Measurements from ENCODE around the gene PM20D1. TPM values are rescaled to one million over a fixed set of nuclear protein-coding genes. Genes with fewer than 3 reads are reported as not detected.

Gene PM20D1
- total RNA-seq, 1 donor from 2014 or later = not detected

- Mint-ChIP-seq H3K9me3 (ENCODE audit: unreplicated experiment) (no peaks in the 10 kb centered on the region), H3K4me1 (ENCODE audit: unreplicated experiment) (no peaks in the 10 kb centered on the region), H3K4me3 (ENCODE audit: unreplicated experiment) (no peak overlapping the region), H3K27me3 (ENCODE audit: unreplicated experiment) (no peaks in the 10 kb centered on the region), H3K36me3 (ENCODE audit: unreplicated experiment) (no peaks in the 10 kb centered on the region), H3K27ac (ENCODE audit: unreplicated experiment) (no peak overlapping the region)
- TF ChIP-seq CTCF (IDR thresholded peaks at IDR 0.05) = no peak
- DNase-seq (ENCODE audit: extremely low spot score, unreplicated experiment) = no peak
Observed at GRCh38 chr1:205834751-205835150, 15.2 kb downstream of the PM20D1 start.

DNA sequence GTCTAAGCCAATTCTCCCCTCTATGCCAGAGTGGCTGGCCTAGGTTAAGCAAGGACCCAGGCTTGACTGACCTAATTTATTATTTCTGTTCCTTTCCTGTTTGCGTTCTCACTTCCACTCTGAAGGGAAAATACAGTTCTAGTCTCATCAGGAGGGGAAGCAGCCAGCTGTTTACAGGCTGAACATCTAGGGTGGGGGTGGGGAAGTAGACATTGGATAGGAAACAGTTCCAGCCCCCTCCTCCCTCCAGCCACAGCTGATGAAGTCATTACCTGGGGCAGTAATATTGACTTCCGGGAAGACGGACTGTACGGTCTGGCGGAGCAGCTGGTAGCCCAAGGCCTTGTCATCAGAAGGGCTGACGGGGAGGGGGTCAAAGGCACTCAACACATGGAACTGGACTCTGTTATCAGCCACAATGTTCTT, 17.6 kb downstream of the PM20D1 start:
- H3K27ac Mint-ChIP-seq (ENCODE audit: unreplicated experiment) = no peak overlapping the region
- no peaks in the 10 kb centered on the region for H3K27me3 Mint-ChIP-seq (ENCODE audit: unreplicated experiment)
- DNase-seq (ENCODE audit: extremely low spot score, unreplicated experiment) = no peak
- no peak for TF ChIP-seq CTCF (IDR thresholded peaks at IDR 0.05)
- no peak overlapping the region for H3K4me3 Mint-ChIP-seq (ENCODE audit: unreplicated experiment)
- no peaks in the 10 kb centered on the region for H3K36me3 Mint-ChIP-seq (ENCODE audit: unreplicated experiment)
- H3K9me3 Mint-ChIP-seq (ENCODE audit: unreplicated experiment) = no peaks in the 10 kb centered on the region
- no peaks in the 10 kb centered on the region for H3K4me1 Mint-ChIP-seq (ENCODE audit: unreplicated experiment)

DNA sequence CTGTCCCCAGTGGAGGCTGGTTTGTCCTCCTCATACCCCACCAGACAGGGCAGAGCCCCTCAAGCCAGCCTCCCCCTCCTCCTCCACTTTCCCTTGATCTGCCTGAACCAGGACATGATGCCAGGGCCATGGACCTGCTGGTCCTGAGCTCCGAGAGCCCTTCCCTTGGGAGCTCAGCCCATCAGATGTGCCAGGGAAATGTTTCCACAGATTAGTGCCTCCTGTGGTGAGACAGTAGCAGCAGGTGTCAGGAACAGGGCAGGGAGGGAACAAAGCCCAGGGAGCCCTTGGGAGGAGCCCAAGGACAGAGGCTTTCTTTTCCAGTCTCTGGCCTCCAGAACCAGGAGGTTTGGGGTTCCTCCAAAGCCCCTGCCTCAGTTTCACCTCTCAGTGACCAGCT, 22.3 kb downstream of the PM20D1 start:
- no peak for TF ChIP-seq CTCF (IDR thresholded peaks at IDR 0.05)

DNA sequence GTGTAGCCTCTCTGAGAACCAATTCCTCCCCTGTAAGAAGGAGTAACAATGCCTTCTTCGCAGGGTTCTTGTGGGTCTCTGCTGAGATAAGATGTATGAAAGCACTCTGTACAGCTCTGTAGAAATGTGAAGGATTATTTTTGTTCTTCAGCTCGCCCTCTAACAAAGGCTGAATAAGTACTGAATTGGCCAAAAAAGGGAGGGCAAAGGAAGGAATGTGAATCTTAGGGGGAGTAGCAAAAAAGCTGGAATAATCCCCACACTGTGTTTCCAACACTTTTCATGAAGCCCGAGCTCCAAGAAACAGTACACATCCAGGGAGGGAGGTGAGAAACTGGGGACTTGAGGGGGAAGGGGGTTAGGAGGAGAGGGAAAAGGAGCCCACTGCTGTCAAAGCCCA, 22.9 kb downstream of the PM20D1 start:
- no peaks in the 10 kb centered on the region for H3K36me3 Mint-ChIP-seq (ENCODE audit: unreplicated experiment)
- H3K9me3 Mint-ChIP-seq (ENCODE audit: unreplicated experiment) = peaks cover 6% of the 10 kb centered on the region
- DNase-seq (ENCODE audit: extremely low spot score, unreplicated experiment) = no peak
- no peak overlapping the region for H3K4me3 Mint-ChIP-seq (ENCODE audit: unreplicated experiment)
- no peaks in the 10 kb centered on the region for H3K4me1 Mint-ChIP-seq (ENCODE audit: unreplicated experiment)
- no peak for TF ChIP-seq CTCF (IDR thresholded peaks at IDR 0.05)
- H3K27me3 Mint-ChIP-seq (ENCODE audit: unreplicated experiment) = no peaks in the 10 kb centered on the region
- H3K27ac Mint-ChIP-seq (ENCODE audit: unreplicated experiment) = no peak overlapping the region

More for the DNA sequence above, 22.3 kb downstream of the PM20D1 start:
- H3K36me3 Mint-ChIP-seq (ENCODE audit: unreplicated experiment) = no peaks in the 10 kb centered on the region
- no peaks in the 10 kb centered on the region for H3K4me1 Mint-ChIP-seq (ENCODE audit: unreplicated experiment)
- no peak overlapping the region for H3K4me3 Mint-ChIP-seq (ENCODE audit: unreplicated experiment)
- H3K27me3 Mint-ChIP-seq (ENCODE audit: unreplicated experiment) = no peaks in the 10 kb centered on the region
- DNase-seq (ENCODE audit: extremely low spot score, unreplicated experiment) = no peak
- H3K9me3 Mint-ChIP-seq (ENCODE audit: unreplicated experiment) = peaks cover 6% of the 10 kb centered on the region
- no peak overlapping the region for H3K27ac Mint-ChIP-seq (ENCODE audit: unreplicated experiment)

DNA sequence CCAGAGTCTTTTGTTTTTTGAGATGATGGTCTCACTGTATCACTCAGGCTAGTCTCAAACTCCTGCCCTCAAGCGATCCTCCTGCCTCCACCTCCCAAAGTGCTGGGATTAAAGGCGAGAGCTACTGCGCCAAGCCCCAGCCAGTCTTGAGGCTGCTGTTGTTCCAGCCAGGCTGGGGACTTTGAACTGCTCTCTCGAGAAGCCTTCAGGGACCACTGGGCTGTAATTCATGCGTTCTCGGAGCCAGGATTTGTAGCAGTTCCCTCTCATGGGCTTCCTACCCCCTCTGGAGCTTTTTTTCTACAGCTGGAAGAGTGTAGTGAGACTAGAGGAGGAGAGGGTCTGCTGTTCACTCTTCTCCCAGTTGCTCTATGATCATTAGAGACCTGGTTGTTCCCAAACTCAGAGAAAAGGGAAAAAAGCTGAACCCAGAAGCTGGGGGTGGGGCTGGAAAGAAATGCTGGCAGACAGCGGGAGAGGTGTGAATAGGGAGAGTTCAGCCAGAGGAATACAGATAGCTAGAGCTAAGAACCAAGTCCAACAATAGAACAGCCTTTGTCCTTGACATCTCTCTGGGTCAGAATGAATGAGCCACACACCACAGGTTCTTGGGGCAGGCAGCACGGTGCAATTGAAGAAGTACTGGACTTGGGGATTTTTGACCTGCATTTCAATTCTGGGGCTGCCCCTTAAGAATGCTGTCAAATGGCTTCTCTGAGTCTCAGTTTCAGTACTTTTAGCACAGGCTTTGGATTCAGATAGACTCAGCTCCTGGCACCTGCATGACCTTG, 23.7 kb downstream of the PM20D1 start:
- Mint-ChIP-seq H3K27me3 (ENCODE audit: unreplicated experiment) (no peaks in the 10 kb centered on the region), H3K4me1 (ENCODE audit: unreplicated experiment) (no peaks in the 10 kb centered on the region), H3K27ac (ENCODE audit: unreplicated experiment) (no peak overlapping the region), H3K4me3 (ENCODE audit: unreplicated experiment) (no peak overlapping the region), H3K36me3 (ENCODE audit: unreplicated experiment) (no peaks in the 10 kb centered on the region), H3K9me3 (ENCODE audit: unreplicated experiment) (peaks cover 6% of the 10 kb centered on the region)
- no peak for DNase-seq (ENCODE audit: extremely low spot score, unreplicated experiment)
- no peak for TF ChIP-seq CTCF (IDR thresholded peaks at IDR 0.05)

All from osteocyte (in vitro differentiated cells).